Cardiac fibroblast (primary cell): ENCODE measurements around the gene LMO1.
A peak's percentile ranks its signal among the peaks of the same experiment; 100 is the strongest.

Experiments used
- DNase-seq, 2 donors: peaks; one replicate each; pipeline versions ENCODE4 v3.0.0 to v3.0.0-alpha.2; 2010; ENCODE audit warnings: low read depth in 2 of 2
- H3K4me3 ChIP-seq, 2 donors: replicated peaks in 1 of 2; 1 replicate in 1 of 2; 2 replicates in 1 of 2; pipeline ENCODE4 v1.5.1; 2011; ENCODE audit warnings: low read depth in 2 of 2, low read length in 2 of 2, mild to moderate bottlenecking in 2 of 2, moderate library complexity in 1 of 2
- CTCF ChIP-seq: IDR thresholded peaks from one replicate; pipeline ENCODE4 v1.5.1; 2011; ENCODE audit warnings: low read depth, mild to moderate bottlenecking, low read length, inconsistent platforms

Gene LMO1

GRCh38 chr11:8260202-8260966, 3.3 kb downstream of the LMO1 start:
- no peak for DNase-seq
- H3K4me3 ChIP-seq: no peak overlapping the region
- no peak for TF ChIP-seq CTCF

- no peak for DNase-seq
- no peak for TF ChIP-seq CTCF
- no peak overlapping the region for H3K4me3 ChIP-seq
Observed at GRCh38 chr11:8259306-8259959, 4.2 kb downstream of the LMO1 start.

GRCh38 chr11:8258784-8259183, 4.9 kb downstream of the LMO1 start:
- no peak overlapping the region for H3K4me3 ChIP-seq
- TF ChIP-seq CTCF: no peak
- peak; percentile 33 for DNase-seq

- TF ChIP-seq CTCF: no peak
- H3K4me3 ChIP-seq: no peak overlapping the region
- no peak for DNase-seq
Observed at GRCh38 chr11:8258289-8258688, 5.4 kb downstream of the LMO1 start.

GRCh38 chr11:8257003-8257664, 6.5 kb downstream of the LMO1 start:
- no peak for DNase-seq

More at GRCh38 chr11:8257003-8257664, 6.5 kb downstream of the LMO1 start:
- no peak overlapping the region for H3K4me3 ChIP-seq
- TF ChIP-seq CTCF: no peak
